HepG2 (cell line): ENCODE measurements around the gene AUTS2.

Source experiments
- CBX5 ChIP-seq: sonication (generic); formaldehyde crosslinking; IDR thresholded peaks from 2 replicates; pipeline ENCODE4 v1.4.0; 2020; ENCODE audit warnings: missing genetic modification reagents, borderline replicate concordance
- CREB1 ChIP-seq, 2 experiments: fragments of 450-650 bp in 1 of 2; IDR thresholded peaks; 2 replicates each; pipeline ENCODE4 v1.6.1; 2016 to 2017; ENCODE audit warnings: control low read depth in 1 of 2, mild to moderate bottlenecking in 1 of 2, missing compliant biosample characterization in 1 of 2, missing genetic modification characterization in 1 of 2
- CTCF ChIP-seq: sonication (generic); formaldehyde crosslinking; IDR thresholded peaks from 2 replicates; pipeline ENCODE4 v1.5.0; 2020; ENCODE audit warnings: mild to moderate bottlenecking, missing genetic modification reagents, moderate library complexity
- DDIT3 ChIP-seq: sonication (generic); formaldehyde crosslinking; IDR thresholded peaks from 2 replicates; pipeline ENCODE4 v1.4.0; 2020; ENCODE audit warnings: mild to moderate bottlenecking, missing genetic modification reagents
- TF ChIP-seq, protein P1 (sequence below): sonication (generic); formaldehyde crosslinking; IDR thresholded peaks from 2 replicates; pipeline ENCODE4 v1.4.0; 2020; ENCODE audit warnings: missing genetic modification reagents
- TF ChIP-seq, protein P2 (sequence below): sonication (generic); formaldehyde crosslinking; IDR thresholded peaks from 2 replicates; pipeline ENCODE4 v1.4.0; 2020; ENCODE audit warnings: missing genetic modification reagents

DNA sequence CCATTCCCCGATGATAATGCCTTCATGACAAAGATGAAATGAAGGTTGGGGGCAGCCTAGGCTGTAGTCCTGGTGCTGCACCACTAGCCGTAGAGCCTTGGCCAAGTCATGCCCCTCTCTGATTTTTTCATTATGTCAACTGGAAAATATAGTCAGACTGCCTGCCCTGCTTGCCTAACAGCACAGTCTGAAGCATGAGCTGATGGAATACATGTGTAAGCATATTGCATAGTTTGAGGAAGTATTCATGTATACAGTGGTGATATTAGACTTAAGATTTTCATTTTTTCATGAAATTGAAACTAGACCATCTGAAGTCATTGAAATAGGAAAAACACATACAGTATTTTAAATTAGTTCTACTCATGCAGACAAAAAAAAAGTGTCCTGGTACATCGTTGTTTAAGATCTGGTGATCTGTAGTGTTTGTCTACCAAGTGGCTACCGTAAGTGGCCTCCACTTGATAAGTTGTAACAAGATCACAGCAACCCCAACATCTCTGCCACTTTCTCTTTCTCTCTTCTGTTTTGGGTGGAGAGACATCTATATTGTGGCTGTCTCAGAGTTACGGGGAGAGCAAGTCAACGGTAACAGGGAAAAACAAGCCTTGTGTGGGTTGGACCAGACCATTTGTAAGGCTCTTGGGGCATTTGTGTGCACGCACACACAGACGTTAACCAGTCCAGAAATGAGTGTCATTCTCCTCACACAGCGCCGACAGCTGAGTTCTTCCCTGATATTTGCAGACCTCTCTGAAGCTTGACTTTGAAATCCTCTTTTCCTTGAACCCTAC lies 817.1 kb downstream of the AUTS2 start:
- TF ChIP-seq, protein P1, sequence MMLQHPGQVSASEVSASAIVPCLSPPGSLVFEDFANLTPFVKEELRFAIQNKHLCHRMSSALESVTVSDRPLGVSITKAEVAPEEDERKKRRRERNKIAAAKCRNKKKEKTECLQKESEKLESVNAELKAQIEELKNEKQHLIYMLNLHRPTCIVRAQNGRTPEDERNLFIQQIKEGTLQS (CRISPR knock-in tag), result no peak
- no peak for TF ChIP-seq CTCF (CRISPR knock-in tag)
- TF ChIP-seq CREB1 (IDR thresholded peaks at IDR 0.05), result no peak
- TF ChIP-seq CREB1 (CRISPR knock-in tag; IDR thresholded peaks at IDR 0.05), result no peak
- TF ChIP-seq, protein P2, sequence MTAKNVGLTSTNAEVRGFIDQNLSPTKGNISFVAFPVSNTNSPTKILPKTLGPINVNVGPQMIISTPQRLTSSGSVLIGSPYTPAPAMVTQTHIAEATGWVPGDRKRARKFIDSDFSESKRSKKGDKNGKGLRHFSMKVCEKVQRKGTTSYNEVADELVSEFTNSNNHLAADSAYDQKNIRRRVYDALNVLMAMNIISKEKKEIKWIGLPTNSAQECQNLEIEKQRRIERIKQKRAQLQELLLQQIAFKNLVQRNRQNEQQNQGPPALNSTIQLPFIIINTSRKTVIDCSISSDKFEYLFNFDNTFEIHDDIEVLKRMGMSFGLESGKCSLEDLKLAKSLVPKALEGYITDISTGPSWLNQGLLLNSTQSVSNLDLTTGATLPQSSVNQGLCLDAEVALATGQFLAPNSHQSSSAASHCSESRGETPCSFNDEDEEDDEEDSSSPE (CRISPR knock-in tag), result no peak
- TF ChIP-seq CBX5 (CRISPR knock-in tag), result no peak
- TF ChIP-seq DDIT3 (CRISPR knock-in tag), result no peak
